ENCODE measurements around the gene COX5A.

Gene COX5A

GRCh38 chr15:74978077-74978476 is 40.2 kb upstream of the COX5A start:
- no peaks in the 10 kb centered on the region for H3K79me2 ChIP-seq (ENCODE audit: insufficient read depth, low read depth)
- no peak overlapping the region for H3K4me2 ChIP-seq

GRCh38 chr15:74977599-74977998 is 39.7 kb upstream of the COX5A start:
- no peaks in the 10 kb centered on the region for H3K27me3 ChIP-seq (ENCODE audit: insufficient read depth, low read depth)
- no peaks in the 10 kb centered on the region for H3K79me2 ChIP-seq (ENCODE audit: insufficient read depth, low read depth)
- H3K36me3 ChIP-seq (ENCODE audit: insufficient read depth): no peaks in the 10 kb centered on the region
- no peak overlapping the region for H3K9ac ChIP-seq
- H3K4me3 ChIP-seq (IDR thresholded peaks at IDR 0.05; ENCODE audit: insufficient read depth, low read depth, low read length): no peak overlapping the region
- no peak for TF ChIP-seq CTCF (conservative IDR thresholded peaks at IDR 0.05; ENCODE audit: low read depth, low read length)
- H3K4me1 ChIP-seq (ENCODE audit: low read depth, poor library complexity, severe bottlenecking): no peaks in the 10 kb centered on the region
- no peak overlapping the region for H3K4me2 ChIP-seq
- H2AFZ ChIP-seq (ENCODE audit: low read depth): no peak overlapping the region
- no peak overlapping the region for H3K27ac ChIP-seq
- no peaks in the 10 kb centered on the region for H4K20me1 ChIP-seq (ENCODE audit: insufficient read depth)

More at GRCh38 chr15:74978077-74978476, 40.2 kb upstream of the COX5A start:
- no peak overlapping the region for H2AFZ ChIP-seq (ENCODE audit: low read depth)
- TF ChIP-seq CTCF (conservative IDR thresholded peaks at IDR 0.05; ENCODE audit: low read depth, low read length): no peak
- H3K36me3 ChIP-seq (ENCODE audit: insufficient read depth): no peaks in the 10 kb centered on the region
- H4K20me1 ChIP-seq (ENCODE audit: insufficient read depth): no peaks in the 10 kb centered on the region
- H3K27ac ChIP-seq: no peak overlapping the region
- H3K27me3 ChIP-seq (ENCODE audit: insufficient read depth, low read depth): no peaks in the 10 kb centered on the region
- peaks cover 1% of the 10 kb centered on the region for H3K4me1 ChIP-seq (ENCODE audit: low read depth, poor library complexity, severe bottlenecking)
- H3K9ac ChIP-seq: no peak overlapping the region
- H3K4me3 ChIP-seq (IDR thresholded peaks at IDR 0.05; ENCODE audit: insufficient read depth, low read depth, low read length): no peak overlapping the region

GRCh38 chr15:74976159-74976558 is 38.3 kb upstream of the COX5A start:
- Histone ChIP-seq H3K79me2 (ENCODE audit: insufficient read depth, low read depth) (no peaks in the 10 kb centered on the region), H3K27me3 (ENCODE audit: insufficient read depth, low read depth) (no peaks in the 10 kb centered on the region), H3K4me2 (no peak overlapping the region), H3K4me1 (ENCODE audit: low read depth, poor library complexity, severe bottlenecking) (no peaks in the 10 kb centered on the region), H2AFZ (ENCODE audit: low read depth) (no peak overlapping the region), H4K20me1 (ENCODE audit: insufficient read depth) (no peaks in the 10 kb centered on the region), H3K9ac (no peak overlapping the region), H3K4me3 (IDR thresholded peaks at IDR 0.05; ENCODE audit: insufficient read depth, low read depth, low read length) (no peak overlapping the region), H3K36me3 (ENCODE audit: insufficient read depth) (no peaks in the 10 kb centered on the region), H3K27ac (no peak overlapping the region)
- TF ChIP-seq CTCF (conservative IDR thresholded peaks at IDR 0.05; ENCODE audit: low read depth, low read length): no peak

- Histone ChIP-seq H3K4me3 (IDR thresholded peaks at IDR 0.05; ENCODE audit: insufficient read depth, low read depth, low read length) (no peak overlapping the region), H3K4me2 (no peak overlapping the region), H3K36me3 (ENCODE audit: insufficient read depth) (no peaks in the 10 kb centered on the region), H3K27ac (no peak overlapping the region), H3K27me3 (ENCODE audit: insufficient read depth, low read depth) (no peaks in the 10 kb centered on the region), H3K9ac (no peak overlapping the region), H3K4me1 (ENCODE audit: low read depth, poor library complexity, severe bottlenecking) (peaks cover 8% of the 10 kb centered on the region), H3K79me2 (ENCODE audit: insufficient read depth, low read depth) (no peaks in the 10 kb centered on the region), H4K20me1 (ENCODE audit: insufficient read depth) (no peaks in the 10 kb centered on the region), H2AFZ (ENCODE audit: low read depth) (no peak overlapping the region)
- TF ChIP-seq CTCF (conservative IDR thresholded peaks at IDR 0.05; ENCODE audit: low read depth, low read length): no peak
Observed at GRCh38 chr15:74967670-74968069, 29.8 kb upstream of the COX5A start.

Data from KMS-11 (cell line).